HFF-Myc (cell line): ENCODE measurements around the gene IGF2R.

Experiments used
- DNase-seq: peaks from one replicate; pipeline ENCODE4 v3.0.0-alpha.2; 2011; ENCODE audit warnings: low read depth; ENCODE audit errors: extremely low read depth
- H3K4me3 ChIP-seq: replicated peaks from 2 replicates; pipeline ENCODE4 v1.5.1; 2011; ENCODE audit warnings: low read depth, mild to moderate bottlenecking, control low read depth, low read length
- CTCF ChIP-seq: IDR thresholded peaks from 2 replicates; pipeline ENCODE4 v1.5.1; 2012; ENCODE audit warnings: mild to moderate bottlenecking, low read depth, low read length, control low read depth; ENCODE audit errors: missing control alignments

Gene IGF2R

GRCh38 chr6:159933077-159933476 is 35.8 kb upstream of the IGF2R start:
- no peak for DNase-seq
- no peak overlapping the region for H3K4me3 ChIP-seq
- no peak for TF ChIP-seq CTCF

DNA sequence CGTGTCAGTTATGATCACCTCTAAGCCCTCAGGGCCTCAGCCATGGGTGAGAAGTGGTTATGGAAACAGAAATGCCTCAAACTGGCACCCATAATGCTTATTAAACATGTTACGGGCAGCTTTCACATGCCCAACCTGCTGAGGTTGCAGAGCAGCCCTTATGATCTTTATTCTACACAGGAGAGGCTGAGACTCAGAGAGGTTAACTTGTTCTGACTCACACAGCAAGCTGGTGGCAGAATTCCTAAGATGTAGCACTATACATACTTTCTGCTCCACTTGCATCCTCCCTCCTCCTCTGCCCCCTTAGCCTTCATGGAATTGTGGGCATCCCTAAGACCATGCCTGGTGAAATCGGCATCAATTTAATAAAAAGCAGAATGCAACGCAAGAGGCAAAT is 34.7 kb upstream of the IGF2R start:
- TF ChIP-seq CTCF, result no peak

DNA sequence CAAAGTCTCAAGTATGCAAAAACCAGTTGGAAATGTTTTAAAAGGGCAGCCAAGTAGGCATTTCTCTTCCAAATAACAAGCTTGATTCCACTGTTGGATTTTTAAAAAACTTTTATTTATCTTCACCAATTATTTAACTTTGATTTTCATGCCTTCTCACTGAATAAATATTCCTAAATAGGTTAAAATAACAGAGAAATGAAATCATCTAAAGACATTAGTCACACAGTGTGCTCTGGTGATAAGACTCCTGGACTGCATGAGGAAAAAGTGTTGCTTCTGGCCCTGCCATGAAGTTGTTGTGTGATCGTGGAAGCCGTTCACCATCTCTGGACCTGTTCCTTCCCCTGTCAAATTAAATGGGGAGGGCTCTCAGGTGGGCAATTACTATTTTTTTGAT is 33.8 kb upstream of the IGF2R start:
- no peak overlapping the region for H3K4me3 ChIP-seq
- no peak for TF ChIP-seq CTCF
- DNase-seq, result no peak

More for the DNA sequence above, 34.7 kb upstream of the IGF2R start:
- no peak overlapping the region for H3K4me3 ChIP-seq
- no peak for DNase-seq

DNA sequence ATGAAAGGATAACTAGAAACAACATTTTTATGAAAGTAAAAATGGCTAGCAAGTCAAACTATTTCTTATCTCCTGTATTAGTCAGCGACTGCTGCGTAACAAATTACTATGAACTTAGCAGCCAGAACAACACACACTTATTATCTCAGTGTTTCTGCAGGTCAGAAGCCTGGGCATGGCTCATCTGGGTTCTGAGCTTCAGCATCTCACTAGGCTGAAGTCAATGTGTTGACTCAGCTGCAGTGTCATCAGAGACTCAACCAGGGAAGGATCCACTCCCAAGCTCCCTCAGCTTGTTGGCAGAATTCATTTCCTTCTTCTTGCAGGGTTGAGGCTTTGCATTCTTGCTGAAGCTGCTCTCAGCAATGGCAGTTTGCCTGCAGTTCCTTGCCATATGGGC is 33.2 kb upstream of the IGF2R start:
- DNase-seq, result no peak
- no peak overlapping the region for H3K4me3 ChIP-seq
- TF ChIP-seq CTCF, result no peak

- no peak overlapping the region for H3K4me3 ChIP-seq
- DNase-seq, result no peak
- TF ChIP-seq CTCF, result no peak
Observed at GRCh38 chr6:159939591-159940016, 29.3 kb upstream of the IGF2R start.

DNA sequence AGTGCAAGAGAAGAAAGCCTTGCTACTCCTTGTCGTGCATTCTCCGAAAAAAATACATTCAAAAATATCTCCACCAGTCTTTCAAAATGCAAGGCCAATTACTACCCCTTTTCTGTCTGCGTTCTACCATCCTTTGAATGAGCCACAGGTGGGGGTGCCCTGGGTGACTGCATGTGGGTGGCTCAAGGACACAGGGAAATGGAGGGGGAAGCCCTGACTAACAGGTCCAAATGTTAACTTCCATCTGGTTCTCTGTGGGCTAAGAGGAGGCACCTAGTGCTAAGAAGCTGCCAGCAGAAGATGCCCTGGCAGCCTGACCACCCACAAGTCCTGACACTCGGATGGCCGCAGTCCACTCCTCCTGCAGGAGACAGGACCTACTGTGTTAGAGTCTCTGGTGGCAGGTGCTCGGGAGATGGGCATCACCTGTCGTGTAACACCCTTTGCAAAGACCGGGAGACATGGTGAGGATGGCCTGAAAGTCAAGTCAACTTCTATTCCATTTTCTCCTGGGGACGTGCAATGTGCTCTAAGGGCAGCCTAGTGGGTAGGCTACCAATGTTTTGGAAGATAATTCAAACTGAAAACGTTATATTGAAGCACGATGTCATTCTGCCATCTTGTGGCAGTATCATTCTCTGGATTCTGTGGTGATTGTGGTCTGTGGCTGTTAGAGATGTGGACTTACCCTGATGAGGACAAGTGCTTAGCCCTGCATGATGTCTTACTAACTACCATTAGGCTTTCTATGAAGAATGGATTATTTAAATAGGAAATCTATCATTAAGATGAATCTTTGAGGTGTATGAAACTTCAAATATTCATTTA is 27.4 kb upstream of the IGF2R start:
- peak; percentile 47 for TF ChIP-seq CTCF
- no peak for DNase-seq
- no peak overlapping the region for H3K4me3 ChIP-seq
